ENCODE measurements around the gene ERCC6L.

DNA sequence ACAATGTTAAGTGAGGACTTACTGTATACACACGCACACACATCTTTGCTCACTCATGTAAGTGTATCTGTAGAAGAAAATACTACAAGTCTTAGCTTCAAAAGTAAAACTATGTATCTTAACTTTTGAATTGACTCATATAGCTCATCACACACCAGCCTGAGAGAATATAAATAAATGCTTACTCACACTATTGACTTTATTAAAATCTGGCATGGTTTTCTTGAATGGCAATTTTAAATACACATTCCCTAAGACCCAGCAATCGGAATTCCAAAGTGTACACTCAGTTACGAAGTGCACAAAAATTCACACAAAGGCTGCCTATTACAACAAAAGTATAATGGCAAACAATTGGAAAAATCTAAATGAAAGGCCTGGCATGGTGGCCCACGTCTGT lies 2.0 kb downstream of the ERCC6L start:
- TF ChIP-seq, protein P1, sequence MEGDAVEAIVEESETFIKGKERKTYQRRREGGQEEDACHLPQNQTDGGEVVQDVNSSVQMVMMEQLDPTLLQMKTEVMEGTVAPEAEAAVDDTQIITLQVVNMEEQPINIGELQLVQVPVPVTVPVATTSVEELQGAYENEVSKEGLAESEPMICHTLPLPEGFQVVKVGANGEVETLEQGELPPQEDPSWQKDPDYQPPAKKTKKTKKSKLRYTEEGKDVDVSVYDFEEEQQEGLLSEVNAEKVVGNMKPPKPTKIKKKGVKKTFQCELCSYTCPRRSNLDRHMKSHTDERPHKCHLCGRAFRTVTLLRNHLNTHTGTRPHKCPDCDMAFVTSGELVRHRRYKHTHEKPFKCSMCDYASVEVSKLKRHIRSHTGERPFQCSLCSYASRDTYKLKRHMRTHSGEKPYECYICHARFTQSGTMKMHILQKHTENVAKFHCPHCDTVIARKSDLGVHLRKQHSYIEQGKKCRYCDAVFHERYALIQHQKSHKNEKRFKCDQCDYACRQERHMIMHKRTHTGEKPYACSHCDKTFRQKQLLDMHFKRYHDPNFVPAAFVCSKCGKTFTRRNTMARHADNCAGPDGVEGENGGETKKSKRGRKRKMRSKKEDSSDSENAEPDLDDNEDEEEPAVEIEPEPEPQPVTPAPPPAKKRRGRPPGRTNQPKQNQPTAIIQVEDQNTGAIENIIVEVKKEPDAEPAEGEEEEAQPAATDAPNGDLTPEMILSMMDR (conservative IDR thresholded peaks at IDR 0.05) = no peak
- TF ChIP-seq EZH2 (IDR thresholded peaks at IDR 0.05; ENCODE audit: low read depth) = no peak
